Forelimb muscle (tissue), 1 donor: ENCODE data around the gene DENND4C. TPM values are rescaled to one million over a fixed set of nuclear protein-coding genes. Genes with fewer than 3 reads are reported as not detected.
"Not testable (repeated sequence)": the region's sequence is repeated elsewhere in the genome, so short reads cannot be mapped to it uniquely, and the experiment has no call there.

Experiments used
- DNase-seq: peaks from one replicate; pipeline ENCODE4 v3.0.0-alpha.2; 2013; ENCODE audit warnings: low read depth
- polyA plus RNA-seq: library from polyadenylated mRNA; unstranded; fragments of 120-200 nt; gene quantifications from one replicate; pipeline ENCODE4 v1.2.1, GENCODE V29; 2013; ENCODE audit not compliant: insufficient read length

The DENND4C gene
- polyA plus RNA-seq, result 23.8 TPM

- DNase-seq, result peak; percentile 60
Observed at GRCh38 chr9:19230355-19231125, at the start of gene DENND4C. TSS of gene DENND4C (plus strand) at chr9:19230693. CDS start at chr9:19276175, 45,482 bp downstream.

- no peak for DNase-seq
Observed at GRCh38 chr9:19180991-19181390, 49.5 kb upstream of the DENND4C start.

DNA sequence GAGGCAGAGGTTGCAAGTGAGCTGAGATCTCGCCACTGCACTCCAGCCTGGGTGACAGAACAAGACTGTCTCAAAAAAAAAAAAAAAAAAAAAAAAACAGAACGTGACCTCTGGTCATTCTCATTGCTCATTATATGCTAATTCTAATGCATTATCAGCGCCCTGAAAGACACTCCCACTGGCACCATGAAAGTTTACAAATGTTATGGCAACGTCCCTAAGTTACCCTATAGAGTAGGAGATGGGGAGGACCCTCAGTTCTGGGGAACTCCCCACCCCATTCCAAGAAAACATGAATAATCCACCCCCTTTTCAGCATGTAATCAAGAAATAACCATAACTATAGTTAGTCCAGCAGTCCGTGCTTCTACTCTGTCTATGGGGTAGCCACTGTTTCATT lies 48.9 kb upstream of the DENND4C start:
- DNase-seq, result no peak

DNA sequence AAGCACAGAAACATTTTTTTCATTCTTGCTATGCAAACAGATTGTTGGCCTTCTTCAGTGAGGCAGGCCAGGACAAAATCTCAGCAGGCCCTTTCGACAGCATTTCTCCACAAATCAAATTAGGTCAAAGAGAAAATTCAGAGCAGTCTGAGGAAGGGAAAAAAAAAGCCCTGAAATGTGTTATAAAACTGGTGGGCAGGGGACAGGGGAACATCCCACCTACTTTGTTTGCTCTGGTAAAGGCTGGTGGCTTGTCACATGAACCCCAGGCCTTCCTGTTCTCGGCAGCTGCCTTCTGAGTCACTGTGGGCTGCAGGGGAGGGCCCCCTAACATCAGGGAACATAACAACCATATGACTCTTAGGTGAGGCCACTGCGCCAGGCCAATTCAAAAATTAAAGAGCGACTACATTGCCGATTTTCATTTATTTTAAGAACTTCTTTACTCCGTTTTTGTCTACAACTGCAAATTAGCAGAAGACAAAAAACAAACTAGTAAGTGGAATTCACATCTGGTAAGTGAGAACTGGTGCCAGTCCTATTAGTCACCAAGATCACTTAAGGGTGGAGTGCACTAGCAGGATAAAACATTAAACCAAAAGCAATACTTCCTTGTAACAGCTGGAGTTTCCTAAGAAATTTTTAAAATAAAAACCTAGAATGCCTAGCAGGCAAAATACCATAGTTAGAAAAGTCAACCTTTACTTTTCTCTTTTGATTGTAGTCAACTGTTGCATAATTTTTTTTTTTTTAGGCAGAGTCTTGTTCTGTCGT lies 46.2 kb upstream of the DENND4C start:
- DNase-seq, result peak; percentile 65

DNA sequence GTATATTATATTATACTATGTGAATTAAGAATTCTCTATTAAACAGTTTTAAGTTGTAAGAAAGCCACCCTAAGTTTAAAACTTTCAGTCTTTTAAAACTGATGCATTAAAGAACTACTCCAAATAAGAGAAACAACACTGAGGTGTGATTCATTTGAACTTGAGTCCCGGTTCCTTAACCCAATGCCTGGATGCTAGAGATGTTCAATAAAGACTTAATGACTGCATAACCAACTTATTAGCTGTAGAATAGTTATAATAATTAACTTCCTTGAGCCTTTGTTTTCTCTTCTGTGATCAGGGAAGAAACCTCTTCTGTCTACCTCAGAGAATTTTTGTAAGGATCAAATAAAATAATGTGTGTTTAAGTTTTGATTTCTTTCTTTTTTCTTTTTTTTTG lies 45.3 kb upstream of the DENND4C start:
- DNase-seq, result no peak

DNA sequence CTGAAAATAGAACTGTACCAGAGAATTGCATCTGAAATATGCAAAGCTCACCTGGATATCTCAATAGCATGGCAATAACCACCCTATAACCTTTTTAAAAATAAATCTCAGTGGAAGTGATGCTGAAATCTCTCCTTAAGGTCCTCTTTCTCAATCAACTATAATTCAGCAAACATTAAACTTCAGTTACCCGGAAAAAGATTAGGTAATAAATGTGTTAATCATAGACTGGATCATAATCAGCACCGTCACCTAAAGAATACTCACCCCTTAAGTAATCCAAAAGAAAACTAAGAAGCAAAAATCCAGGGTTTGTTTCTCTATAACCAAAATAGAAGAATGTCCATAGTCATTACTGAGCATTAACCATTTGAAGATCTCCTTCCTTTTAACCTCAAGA lies 44.3 kb upstream of the DENND4C start:
- DNase-seq, result no peak

- DNase-seq, result no peak
Observed at GRCh38 chr9:19188771-19189170, 41.7 kb upstream of the DENND4C start.

GRCh38 chr9:19192202-19193028 lies 38.1 kb upstream of the DENND4C start:
- no peak for DNase-seq

DNA sequence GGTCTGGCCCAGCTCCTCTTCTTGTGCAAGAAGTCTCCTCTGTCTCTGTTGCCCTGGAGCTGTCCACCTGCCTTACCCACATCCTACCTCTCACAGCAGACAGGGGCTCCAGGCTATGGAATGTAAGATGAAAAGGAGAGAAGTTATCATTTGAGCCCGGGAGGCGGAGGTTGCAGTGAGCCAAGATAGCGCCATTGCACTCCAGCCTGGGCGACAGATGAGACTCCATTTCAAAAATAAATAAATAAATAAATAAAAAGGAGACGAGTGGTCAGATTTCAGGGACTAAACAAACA lies 37.5 kb upstream of the DENND4C start:
- DNase-seq, result no peak

DNA sequence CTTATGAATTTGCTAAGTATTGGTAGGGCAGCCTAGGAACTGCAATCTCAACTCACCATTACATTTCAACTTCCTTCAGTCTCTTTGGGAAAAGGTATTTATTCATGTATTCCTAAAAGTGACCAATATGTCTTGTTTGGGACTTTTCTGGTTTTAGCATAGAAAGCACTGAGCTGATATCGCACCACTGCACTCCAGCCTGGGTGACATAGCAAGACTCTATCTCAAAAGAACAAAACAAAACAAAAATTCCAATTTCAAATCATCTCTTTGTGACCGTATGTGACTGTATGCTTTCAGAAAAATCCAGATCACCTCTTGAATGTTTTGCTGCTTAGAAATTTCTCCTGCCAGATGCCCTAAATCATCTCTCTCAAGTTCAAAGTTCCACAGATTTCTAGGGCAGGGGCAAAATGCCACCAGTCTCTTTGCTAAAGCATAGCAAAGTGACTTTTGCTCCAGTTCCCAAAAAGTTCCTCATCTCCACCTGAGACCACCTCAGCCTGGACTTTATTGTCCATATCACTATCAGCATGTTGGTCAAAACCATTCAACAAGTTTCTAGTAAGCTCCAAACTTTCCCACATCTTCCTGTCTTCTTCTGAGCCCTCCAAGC lies 37.0 kb upstream of the DENND4C start:
- DNase-seq, result not testable (repeated sequence)

DNA sequence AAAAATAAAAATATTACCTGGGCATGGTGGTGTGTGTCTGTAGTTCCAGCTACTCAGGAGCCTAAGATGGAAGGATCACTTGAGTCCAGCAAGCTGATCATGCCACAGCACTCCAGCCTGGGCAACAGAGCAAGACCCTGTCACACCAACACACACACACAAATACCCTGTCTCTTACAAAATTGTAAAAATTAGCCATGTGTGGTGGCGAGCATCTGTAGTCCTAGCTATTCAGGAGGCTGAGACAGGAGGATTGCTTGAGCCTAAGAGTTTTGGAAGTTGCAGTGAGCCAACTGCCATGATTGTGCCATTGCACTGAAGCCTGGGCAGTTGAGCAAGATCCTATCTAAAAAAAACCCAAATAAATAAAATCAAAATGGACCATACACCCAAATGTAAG lies 32.1 kb upstream of the DENND4C start:
- no peak for DNase-seq

GRCh38 chr9:19199012-19199411 lies 31.5 kb upstream of the DENND4C start:
- DNase-seq, result no peak

DNA sequence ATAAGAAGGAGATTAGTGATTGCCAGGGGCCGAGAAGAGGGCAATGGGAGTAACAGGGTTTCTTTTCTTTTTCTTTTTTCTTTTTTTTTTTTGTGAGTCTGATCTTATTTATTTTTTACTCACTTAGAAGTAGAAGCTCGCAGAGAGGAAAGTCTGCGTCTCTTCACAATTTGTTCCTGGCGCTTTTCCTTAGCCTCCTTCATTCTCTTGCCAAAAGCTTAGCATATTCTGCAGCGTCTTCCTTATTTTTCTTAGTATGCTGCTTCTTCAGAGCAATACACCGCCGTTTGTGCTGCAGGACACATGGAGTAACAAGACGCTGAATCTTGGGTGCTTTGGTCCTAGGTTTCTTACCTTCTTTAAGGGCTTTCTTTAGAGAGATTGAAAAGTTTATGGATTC lies 30.3 kb upstream of the DENND4C start:
- peak; percentile 66 for DNase-seq

DNA sequence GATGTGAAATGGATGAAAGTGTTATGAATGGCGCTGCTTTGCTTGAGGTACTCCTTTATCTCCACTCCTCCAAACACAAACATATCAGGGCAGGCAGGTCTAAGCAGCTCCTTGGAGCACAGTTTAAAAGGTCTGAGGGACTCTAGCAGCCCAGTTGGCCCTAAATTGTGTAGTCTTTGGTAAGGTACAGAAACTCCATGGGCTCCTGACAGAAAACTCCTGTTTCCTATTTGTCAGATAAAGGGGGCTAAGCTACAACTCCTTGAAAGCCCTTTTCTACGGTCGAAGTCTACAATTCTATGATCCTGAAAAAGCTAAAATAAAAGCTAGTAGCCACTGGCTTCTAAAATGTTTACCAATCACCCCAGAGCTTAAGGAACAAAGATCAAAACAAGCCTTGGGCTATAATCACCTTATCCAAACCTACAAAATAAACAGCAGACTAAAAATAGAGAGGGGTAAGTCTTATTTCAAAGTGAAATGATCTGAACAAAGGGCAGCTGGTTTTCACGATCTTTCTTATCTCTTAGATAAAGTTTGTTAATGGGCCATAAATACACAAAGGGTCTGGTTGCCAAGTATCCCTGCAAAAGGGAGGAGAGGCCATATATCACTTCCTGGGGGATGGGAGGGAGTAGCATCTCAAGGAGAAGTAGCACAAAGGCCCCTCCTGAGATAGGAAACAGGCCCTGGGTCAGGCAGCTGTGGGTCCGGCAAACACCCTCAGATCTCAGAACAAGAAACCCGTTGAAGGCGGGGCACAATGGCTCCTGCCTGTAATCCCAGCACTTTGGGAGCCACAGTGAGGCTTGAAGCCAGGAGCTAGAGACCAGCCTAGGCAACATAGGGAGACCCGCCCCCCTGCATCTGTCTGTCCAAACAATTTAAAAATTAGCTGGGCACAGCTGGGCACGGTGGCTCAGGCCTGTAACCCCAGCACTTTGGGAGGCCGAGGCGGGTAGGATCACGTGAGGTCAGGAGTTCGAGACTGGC lies 28.3 kb upstream of the DENND4C start:
- DNase-seq, result no peak

GRCh38 chr9:19203058-19203457 lies 27.4 kb upstream of the DENND4C start:
- DNase-seq, result no peak

DNA sequence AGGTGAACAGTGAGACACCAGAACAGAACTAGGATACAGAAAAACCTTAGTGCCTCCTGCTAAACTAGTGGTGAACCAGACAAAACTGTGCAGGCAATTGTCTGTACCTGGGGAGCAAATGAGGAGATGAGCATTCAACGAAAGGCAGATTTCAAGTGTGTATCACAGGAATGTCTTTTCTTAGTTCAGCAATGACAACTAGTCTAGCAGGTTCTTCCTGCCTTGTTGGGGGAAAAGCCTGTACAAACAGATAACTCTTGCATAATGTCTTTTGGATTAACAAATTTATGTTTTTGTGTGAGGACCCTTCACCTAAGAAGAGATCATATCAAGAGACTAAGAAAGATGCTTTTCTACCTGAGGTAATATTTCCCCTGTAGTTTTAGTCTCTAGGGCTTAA lies 21.8 kb upstream of the DENND4C start:
- DNase-seq, result no peak

DNA sequence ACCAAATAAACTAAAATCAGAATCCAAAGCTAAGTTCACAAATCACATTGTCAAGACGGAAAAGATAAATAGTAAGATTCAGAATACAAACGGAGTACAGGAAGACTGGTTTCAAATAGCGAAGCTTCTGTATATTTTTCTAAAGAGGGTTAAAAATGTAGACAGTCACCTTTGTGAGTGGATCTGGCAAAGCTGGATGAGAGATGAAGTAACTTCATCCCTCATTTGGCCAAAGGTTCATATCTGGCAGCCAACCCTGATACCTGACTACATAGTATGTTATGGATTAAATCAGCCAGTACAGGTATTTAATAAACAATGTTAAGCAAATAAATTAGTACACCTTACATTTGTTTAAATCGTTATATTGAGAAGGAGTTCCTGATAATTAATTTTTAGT lies 21.3 kb upstream of the DENND4C start:
- DNase-seq, result no peak

- no peak for DNase-seq
Observed at GRCh38 chr9:19213823-19214222, 16.7 kb upstream of the DENND4C start.

DNA sequence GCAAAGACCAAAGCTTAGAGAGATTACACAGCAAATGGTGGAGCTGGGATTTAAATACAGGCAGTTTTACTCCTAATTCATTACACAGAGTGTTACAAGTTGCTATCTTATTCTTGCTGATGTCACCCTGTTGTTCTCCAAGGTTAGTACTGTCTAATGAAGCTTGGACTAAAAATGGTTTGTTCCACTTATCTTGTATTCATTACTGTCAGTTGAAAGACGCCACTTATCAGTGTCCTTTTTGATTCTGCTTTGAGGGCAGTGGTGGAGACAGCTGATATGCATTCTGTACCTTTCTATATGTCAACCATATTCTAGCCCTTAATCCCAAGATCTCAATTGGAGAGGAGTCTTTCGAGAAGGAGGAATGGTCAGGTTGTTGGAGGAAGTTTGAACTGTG lies 14.0 kb upstream of the DENND4C start:
- DNase-seq, result no peak

GRCh38 chr9:19221326-19221725 lies 9.2 kb upstream of the DENND4C start:
- no peak for DNase-seq

GRCh38 chr9:19223724-19224123 lies 6.8 kb upstream of the DENND4C start:
- DNase-seq, result no peak
